ENCODE results near the gene PRPF6. TPM values are rescaled to one million over a fixed set of nuclear protein-coding genes. Genes with fewer than 3 reads are reported as not detected.

The PRPF6 gene
- total RNA-seq, 2 experiments from 2014 or later, result 50.6 to 51.3 TPM

DNA sequence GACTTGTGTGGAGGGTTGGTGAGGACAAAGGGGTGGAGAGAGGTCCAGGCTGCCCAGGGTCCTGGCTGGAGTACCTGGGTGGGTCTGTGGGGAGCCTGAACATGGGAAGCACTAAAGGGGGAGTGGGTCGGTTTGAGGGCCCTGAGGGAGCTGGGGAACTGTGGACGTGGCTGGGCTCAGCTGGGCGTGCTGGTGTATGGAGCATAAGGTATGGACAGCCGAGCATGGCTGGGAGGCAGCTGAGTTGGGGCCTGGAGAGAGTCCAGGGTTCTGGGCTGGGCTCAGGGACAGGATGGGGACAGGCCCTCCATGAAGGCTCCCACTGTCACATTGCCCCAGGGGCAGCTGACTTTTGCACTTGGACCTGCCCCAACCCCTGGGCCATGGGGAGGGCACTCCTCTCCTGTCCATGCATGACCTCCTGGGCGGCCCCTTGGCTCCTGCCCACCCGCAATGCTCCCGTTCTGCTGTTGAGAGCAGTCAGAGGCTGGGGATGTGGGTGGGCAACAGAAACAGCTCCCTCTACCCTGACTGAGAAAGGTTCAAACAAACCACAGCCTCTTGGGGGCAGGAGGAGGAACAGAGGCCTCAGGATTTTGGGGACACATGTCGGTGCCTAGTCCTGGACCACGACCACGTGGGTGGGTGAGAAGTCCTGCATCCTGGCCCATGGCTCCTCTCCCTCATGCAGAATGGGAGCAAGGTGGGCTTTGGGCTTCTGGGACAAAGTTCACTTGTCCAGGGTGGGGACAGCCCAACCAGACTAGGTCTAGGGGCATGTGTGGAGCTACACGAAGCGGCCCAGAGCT, 59.5 kb downstream of the PRPF6 start:
- intact Hi-C loops (cut with DNase I, micrococcal nuclease), result loop anchor here in 1 of 2 experiments (5.0 kb wide), 1 partner anchor 37 kb away; the partner anchor contains the start of gene RGS19
- H3K4me1 Mint-ChIP-seq (ENCODE audit: low read depth), result peaks cover 43% of the 10 kb centered on the region
- no peaks in the 10 kb centered on the region for H3K27me3 Mint-ChIP-seq
- ChIA-PET CTCF (interaction anchor here (1.0 to 2.4 kb wide), 4 partner anchors 17 to 176 kb away, joined by 3 to 15 read pairs (median 8); partner anchors contain the start of gene TPD52L2), POLR2A (interaction anchor here (0.6 to 3.2 kb wide), 6 partner anchors 22 to 145 kb away, joined by 3 to 30 read pairs (median 4); partner anchors contain the start of genes OPRL1, PRPF6, RGS19 and TCEA2)
- Histone ChIP-seq H3K27ac (ENCODE audit: low read depth in 1 of 2, low read length in 2 of 2) (no peak overlapping the region), H3K4me3 (ENCODE audit: low read length) (no peak overlapping the region), H3K4me1 (ENCODE audit: insufficient read depth, low read length) (peaks cover 68% of the 10 kb centered on the region), H3K27me3 (ENCODE audit: control insufficient read depth in 1 of 2, insufficient read depth in 2 of 2, low read length in 2 of 2) (peaks cover 0 to 4% of the 10 kb centered on the region in 2 experiments), H3K36me3 (ENCODE audit: insufficient read depth, low read length) (no peaks in the 10 kb centered on the region), H3K9me3 (ENCODE audit: control insufficient read depth in 1 of 2, insufficient read depth in 1 of 2, low read length in 2 of 2) (no peaks in the 10 kb centered on the region)
- no peak for DNase-seq
- peak overlapping the region; percentile 89 for H3K4me3 Mint-ChIP-seq
- peak overlapping the region; percentile 85 for H3K27ac Mint-ChIP-seq
- H3K9me3 Mint-ChIP-seq, result no peaks in the 10 kb centered on the region
- no peaks in the 10 kb centered on the region for H3K36me3 Mint-ChIP-seq (ENCODE audit: low read depth)
- no peak for ATAC-seq (ENCODE audit: poor library complexity)
- TF ChIP-seq, protein P1, sequence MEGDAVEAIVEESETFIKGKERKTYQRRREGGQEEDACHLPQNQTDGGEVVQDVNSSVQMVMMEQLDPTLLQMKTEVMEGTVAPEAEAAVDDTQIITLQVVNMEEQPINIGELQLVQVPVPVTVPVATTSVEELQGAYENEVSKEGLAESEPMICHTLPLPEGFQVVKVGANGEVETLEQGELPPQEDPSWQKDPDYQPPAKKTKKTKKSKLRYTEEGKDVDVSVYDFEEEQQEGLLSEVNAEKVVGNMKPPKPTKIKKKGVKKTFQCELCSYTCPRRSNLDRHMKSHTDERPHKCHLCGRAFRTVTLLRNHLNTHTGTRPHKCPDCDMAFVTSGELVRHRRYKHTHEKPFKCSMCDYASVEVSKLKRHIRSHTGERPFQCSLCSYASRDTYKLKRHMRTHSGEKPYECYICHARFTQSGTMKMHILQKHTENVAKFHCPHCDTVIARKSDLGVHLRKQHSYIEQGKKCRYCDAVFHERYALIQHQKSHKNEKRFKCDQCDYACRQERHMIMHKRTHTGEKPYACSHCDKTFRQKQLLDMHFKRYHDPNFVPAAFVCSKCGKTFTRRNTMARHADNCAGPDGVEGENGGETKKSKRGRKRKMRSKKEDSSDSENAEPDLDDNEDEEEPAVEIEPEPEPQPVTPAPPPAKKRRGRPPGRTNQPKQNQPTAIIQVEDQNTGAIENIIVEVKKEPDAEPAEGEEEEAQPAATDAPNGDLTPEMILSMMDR (IDR thresholded peaks at IDR 0.05), result no peak

DNA sequence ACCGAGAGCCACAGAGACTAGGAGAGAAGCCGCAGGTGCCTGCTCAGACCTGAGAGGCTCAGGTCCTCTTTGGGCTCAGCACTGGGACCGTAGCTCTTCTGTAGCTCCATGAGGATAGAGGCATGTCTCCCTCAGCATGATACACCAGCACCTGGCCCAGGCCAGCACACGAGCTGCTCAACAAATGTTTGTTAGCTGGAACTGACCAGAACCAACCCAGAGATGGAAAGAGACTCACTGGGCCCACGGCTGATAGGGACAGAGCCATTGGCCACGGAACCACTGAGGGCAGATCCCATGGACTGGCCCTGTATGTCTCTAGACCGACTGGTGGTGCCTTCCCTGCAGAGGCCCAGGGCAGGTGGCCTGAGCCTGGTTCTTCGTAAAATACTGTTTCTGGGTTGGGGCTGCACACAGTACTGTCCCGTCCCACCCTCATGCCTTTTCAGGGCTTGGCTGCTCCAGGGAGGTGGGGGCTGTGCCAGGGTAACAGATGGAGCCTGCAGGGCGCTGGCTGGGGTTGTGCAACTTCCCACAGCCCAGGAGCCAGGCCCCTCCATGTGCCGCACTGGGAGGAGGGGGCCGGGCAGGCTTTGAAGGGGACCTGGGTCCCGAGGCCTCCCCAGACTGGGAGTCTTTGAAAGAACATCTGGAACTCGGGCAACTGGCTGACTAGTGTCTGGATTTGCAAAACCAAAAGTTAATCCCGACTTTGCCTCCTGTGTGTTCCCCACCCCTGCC, 60.3 kb downstream of the PRPF6 start:
- Histone ChIP-seq H3K4me3 (ENCODE audit: low read length) (peak overlapping the region; percentile 67), H3K9me3 (ENCODE audit: control insufficient read depth in 1 of 2, insufficient read depth in 1 of 2, low read length in 2 of 2) (no peaks in the 10 kb centered on the region), H3K36me3 (ENCODE audit: insufficient read depth, low read length) (no peaks in the 10 kb centered on the region), H3K4me1 (ENCODE audit: insufficient read depth, low read length) (peaks cover 61% of the 10 kb centered on the region), H3K27ac (ENCODE audit: low read depth in 1 of 2, low read length in 2 of 2) (no peak overlapping the region), H3K27me3 (ENCODE audit: control insufficient read depth in 1 of 2, insufficient read depth in 2 of 2, low read length in 2 of 2) (peaks cover 3 to 5% of the 10 kb centered on the region in 2 experiments)
- TF ChIP-seq, protein P1 (IDR thresholded peaks at IDR 0.05), result no peak
- Mint-ChIP-seq H3K4me1 (ENCODE audit: low read depth) (peaks cover 49% of the 10 kb centered on the region), H3K27me3 (peaks cover 4% of the 10 kb centered on the region), H3K4me3 (peak overlapping the region; percentile 87), H3K27ac (peak overlapping the region; percentile 85), H3K36me3 (ENCODE audit: low read depth) (no peaks in the 10 kb centered on the region), H3K9me3 (no peaks in the 10 kb centered on the region)
- ChIA-PET POLR2A (interaction anchor here (1.2 to 3.2 kb wide), 6 partner anchors 29 to 79 kb away, joined by 3 to 30 read pairs (median 6); partner anchors contain the start of genes LKAAEAR1, OPRL1, PRPF6 and RGS19), CTCF (interaction anchor here (0.9 to 1.6 kb wide), 2 partner anchors 16 to 61 kb away, joined by 4 to 5 read pairs; partner anchors contain the start of gene PRPF6)
- DNase-seq (no peak), ATAC-seq (ENCODE audit: poor library complexity) (no peak)
- intact Hi-C loops (cut with DNase I, micrococcal nuclease), result loop anchor here in 1 of 2 experiments (5.0 kb wide), 1 partner anchor 36 kb away; the partner anchor contains the start of gene RGS19

DNA sequence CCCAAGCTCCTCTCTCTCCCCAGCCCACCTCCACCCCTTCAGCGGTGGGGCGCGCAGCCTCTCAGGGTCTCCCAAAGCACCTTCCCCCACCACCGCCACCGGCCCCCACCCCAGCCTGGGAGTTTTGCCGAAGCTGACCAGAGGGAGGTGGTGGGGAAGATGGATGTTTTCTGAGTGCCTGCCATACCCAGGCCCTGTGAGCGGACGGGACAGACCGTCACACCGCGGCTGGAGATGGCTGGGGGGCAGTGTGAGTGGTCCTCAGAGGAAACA, 60.8 kb downstream of the PRPF6 start:
- Mint-ChIP-seq H3K4me1 (ENCODE audit: low read depth) (peaks cover 53% of the 10 kb centered on the region), H3K36me3 (ENCODE audit: low read depth) (no peaks in the 10 kb centered on the region), H3K27ac (peak overlapping the region; percentile 85), H3K9me3 (no peaks in the 10 kb centered on the region), H3K4me3 (peak overlapping the region; percentile 87), H3K27me3 (peaks cover 9% of the 10 kb centered on the region)
- ChIA-PET POLR2A (interaction anchor here (1.0 to 1.8 kb wide), 6 partner anchors 16 to 78 kb away, joined by 3 to 14 read pairs (median 4); partner anchors contain the start of genes LKAAEAR1, OPRL1, PRPF6 and RGS19), CTCF (interaction anchor here (0.9 kb wide), 1 partner anchor 61 kb away, joined by 4 read pairs; the partner anchor contains the start of gene PRPF6)
- DNase-seq, result no peak
- Histone ChIP-seq H3K27ac (ENCODE audit: low read depth in 1 of 2, low read length in 2 of 2) (peak overlapping the region in 1 of 2 donors; percentile 46), H3K27me3 (ENCODE audit: control insufficient read depth in 1 of 2, insufficient read depth in 2 of 2, low read length in 2 of 2) (peaks cover 5 to 6% of the 10 kb centered on the region in 2 experiments), H3K4me1 (ENCODE audit: insufficient read depth, low read length) (peaks cover 55% of the 10 kb centered on the region), H3K4me3 (ENCODE audit: low read length) (peak overlapping the region; percentile 67), H3K9me3 (ENCODE audit: control insufficient read depth in 1 of 2, insufficient read depth in 1 of 2, low read length in 2 of 2) (no peaks in the 10 kb centered on the region), H3K36me3 (ENCODE audit: insufficient read depth, low read length) (no peaks in the 10 kb centered on the region)
- intact Hi-C loops (cut with DNase I, micrococcal nuclease), result loop anchor here in 1 of 2 experiments (5.0 kb wide), 1 partner anchor 36 kb away; the partner anchor contains the start of gene RGS19
- TF ChIP-seq, protein P1 (IDR thresholded peaks at IDR 0.05), result no peak
- no peak for ATAC-seq (ENCODE audit: poor library complexity)
